NCI-H748 (cell line): Measurements from ENCODE around the gene MT1F.
"Not testable (repeated sequence)": the region's sequence is repeated elsewhere in the genome, so short reads cannot be mapped to it uniquely, and the experiment has no call there.

ENCODE experiments used
- DNase-seq: peaks from one replicate; lab custom pipeline; 2025; ENCODE audit not compliant: unreplicated experiment; lab: John Stamatoyannopoulos, UW

The MT1F gene

DNA sequence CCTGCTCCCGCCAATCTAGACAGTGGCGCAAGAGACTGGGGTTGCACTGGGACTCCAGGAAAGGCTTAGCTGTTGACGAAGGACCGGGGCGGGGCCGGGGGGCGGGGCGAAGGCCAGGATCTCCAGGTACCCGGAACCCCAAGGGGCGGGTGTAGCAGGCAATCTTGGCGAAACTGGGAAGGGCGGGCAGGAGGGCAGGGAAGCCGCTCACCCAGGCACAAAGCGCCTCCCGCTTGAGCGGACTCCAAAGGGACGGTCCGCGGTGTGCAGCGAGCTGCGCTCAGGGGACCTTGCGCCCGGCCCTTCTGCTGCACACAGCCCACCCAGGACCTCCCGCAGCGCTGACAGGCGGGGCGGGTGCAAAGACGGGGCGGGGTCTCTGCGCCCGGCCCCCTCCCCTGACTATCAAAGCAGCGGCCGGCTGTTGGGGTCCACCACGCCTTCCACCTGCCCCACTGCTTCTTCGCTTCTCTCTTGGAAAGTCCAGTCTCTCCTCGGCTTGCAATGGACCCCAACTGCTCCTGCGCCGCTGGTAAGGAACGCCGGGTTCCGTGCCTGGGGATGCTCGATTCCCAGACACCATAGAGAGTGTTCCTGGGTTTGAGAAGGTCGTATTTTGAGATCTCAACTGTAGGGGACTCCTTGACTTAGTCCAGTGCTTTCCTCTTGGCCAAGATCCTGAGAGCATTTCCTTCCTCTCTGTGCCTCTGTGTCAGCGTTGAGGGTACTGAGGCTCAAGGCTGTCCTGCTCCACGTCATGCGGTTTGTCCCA, at the start of gene MT1F:
TSS of gene MT1F (plus strand) at position 405 of the 772 bp plus-strand sequence. CDS start at position 505, 100 bp downstream.
- peak; percentile 69 for DNase-seq

DNA sequence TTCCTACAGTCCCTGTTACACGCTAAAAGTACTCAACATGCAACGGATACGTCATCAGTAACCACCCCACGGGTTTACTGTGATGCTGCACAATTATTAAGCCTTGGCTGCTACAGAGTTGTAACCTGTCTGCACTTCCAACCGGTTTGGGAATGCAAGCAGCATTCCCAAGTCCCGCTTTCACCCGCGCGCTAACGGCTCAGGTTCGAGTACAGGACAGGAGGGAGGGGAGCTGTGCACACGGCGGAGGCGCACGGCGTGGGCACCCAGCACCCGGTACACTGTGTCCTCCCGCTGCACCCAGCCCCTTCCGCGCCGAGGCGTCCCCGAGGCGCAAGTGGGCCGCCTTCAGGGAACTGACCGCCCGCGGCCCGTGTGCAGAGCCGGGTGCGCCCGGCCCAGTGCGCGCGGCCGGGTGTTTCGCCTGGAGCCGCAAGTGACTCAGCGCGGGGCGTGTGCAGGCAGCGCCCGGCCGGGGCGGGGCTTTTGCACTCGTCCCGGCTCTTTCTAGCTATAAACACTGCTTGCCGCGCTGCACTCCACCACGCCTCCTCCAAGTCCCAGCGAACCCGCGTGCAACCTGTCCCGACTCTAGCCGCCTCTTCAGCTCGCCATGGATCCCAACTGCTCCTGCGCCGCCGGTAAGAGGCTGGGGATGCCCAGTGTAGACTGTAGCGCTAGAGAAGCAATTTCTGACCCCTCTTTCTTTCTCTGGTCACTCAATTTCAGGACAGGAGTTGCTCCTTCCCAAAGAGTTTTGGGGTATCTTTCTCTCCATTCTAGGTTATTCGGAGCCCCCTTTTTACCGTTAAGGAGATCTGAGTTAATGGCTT, 49.5 kb upstream of the MT1F start, which contains the start of gene MT2A:
TSS of gene MT2A (plus strand) at position 542 of the 833 bp plus-strand sequence. CDS start at position 614, 72 bp downstream.
- peak; percentile 92 for DNase-seq

DNA sequence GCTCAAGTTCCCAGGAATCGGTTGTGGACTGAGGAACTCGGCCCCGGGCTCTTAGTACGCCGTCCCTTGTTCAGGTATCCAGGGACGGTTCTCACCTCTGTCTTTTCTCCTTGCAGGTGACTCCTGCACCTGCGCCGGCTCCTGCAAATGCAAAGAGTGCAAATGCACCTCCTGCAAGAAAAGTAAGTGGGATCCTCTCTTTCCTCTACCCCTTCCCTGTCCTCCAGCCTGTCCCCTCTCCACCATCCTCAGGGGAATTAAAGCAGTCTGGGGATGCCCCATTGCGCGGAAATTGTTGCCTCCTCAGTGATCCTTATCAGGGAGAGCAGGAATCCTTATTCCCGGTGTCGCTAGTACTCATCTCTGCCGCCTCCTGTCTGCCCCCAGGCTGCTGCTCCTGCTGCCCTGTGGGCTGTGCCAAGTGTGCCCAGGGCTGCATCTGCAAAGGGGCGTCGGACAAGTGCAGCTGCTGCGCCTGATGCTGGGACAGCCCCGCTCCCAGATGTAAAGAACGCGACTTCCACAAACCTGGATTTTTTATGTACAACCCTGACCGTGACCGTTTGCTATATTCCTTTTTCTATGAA, 48.8 kb upstream of the MT1F start:
- peak; percentile 31 for DNase-seq

DNA sequence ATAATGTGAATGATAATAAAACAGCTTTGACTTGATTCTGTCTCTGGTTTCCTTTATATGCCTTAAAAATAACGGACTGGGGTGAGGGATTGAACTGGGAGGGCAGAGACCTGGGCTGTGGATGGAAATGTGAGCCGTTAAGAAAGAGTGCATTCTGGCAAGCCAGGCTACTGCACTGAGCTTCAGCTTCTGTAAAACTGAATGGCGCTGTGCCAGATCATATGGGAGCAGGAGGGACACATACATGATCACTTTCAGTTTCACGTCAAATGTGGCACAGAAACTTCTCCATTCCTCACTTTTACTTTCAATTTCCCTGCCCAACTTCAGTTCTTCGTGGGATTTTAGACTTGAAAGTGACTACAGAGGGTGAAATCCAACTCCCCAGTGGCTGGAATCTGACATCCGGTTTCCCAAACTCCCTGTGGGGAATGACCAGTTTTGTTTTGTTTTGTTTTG, 48.3 kb upstream of the MT1F start:
- DNase-seq = peak; percentile 48

DNA sequence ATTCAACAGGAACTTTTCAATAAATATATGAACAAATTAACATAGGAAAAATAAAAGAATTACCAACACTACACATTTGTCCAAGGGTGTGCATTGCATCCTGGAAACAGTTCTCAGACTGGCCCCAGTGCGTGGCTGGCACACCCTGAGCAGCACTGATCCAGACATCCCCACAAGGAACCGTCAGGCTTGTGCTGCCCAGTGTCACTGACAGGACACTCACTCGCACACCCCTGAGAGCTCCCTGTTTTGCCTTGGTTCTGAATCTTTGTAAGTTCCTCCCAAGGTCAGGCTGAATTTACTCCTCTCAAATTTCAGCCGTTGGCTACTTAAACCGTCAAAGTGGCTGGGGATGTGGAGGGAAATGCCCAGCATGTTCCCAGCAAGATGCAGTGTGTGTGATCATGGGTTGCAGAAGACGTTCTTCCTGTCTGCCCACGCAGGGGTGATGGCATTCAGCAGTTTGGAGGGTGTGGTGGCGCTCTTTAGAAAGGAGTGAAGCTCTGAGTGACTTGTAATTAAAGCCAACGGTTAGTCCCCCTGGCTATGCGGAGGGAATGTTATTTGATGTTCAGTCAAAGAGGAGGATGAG, 47.6 kb upstream of the MT1F start:
- peak; percentile 41 for DNase-seq

DNA sequence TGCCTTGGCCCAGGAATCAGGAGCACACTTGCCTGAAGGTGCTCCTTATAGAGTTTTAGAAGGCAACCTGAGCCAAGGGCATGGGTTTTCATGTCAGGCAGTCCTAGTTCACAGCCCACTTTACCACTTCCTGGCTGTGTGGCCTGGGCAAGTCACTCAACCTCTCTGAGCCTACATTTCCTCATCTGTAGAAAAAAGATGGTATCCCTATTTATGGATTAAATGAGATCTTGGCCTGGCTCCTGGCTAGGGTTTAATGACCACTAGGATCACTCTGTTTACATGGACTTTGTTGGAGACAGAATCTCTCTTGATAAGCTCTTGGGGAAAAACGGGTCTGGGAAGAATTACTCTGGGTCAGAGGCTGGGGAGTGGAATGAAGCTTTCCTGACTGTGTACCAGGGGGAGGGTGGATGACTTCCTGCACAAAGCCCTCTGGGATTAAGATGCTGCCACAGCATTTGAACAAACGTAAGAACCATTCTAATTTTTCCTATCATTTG, 47.1 kb upstream of the MT1F start:
- DNase-seq = no peak

DNA sequence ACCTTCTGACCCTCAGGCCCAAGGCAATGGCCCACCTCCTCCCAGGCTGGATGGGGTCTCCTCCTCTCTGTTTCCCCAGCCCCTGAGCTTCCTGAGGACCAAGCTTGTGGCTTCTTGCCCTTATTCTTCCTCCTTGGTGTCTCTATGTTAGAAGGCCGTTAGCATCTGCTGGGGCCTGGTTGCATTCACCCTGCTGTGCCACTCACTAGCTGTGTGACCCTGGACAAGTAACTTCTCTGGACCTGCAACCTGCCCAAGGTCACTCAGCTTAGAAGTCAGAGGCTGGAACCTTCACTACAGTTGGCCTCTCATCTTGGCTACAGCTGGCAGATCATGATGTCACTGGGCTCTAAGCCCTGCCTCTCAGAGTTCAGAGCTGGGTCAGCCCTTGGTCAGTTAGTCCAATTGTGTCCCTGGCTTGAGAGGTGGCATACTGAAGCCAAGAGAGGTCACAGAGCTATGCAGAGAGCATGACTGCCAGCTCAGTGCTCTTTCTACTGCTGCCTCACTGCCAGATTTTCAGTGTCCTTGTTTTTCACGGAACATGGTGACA, 46.4 kb upstream of the MT1F start:
- no peak for DNase-seq

DNA sequence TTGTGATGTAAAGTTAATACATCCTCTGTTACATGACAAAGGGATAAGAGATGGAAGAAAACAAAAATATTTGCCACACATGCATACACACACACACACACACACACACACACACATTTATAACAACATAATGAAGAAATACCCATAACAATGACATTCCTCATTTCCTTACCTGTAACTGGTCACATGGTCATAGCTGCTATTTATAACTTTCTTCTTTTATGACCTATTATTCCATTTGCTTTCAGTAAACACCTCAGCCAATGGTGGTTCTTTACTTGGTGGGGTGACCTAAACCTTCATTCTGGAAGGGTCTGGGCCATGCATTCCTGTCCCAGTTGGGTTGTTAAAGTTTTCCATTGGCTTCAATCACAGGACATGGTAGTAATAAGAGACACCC, 44.1 kb upstream of the MT1F start:
- DNase-seq = no peak

DNA sequence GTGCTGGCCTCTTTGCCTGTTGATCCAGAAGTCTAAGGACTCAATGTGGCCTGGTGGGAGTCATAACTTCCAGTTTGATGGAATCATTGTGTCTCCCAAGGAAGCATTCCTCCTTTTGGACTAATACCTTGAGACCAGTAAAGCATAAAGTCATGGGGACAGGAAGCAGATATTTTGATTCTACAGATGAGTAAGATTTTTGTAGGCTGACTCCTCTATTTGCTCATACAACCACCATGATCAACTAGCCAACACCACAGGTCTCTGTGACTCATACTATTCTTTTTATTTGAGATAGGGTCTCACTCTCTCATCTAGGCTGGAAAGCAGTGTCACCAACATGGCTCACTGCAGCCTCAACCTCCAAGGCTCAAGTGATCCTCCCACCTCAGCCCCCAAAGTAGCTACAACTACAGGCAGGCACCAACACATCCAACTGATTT, 43.2 kb upstream of the MT1F start:
- no peak for DNase-seq

DNA sequence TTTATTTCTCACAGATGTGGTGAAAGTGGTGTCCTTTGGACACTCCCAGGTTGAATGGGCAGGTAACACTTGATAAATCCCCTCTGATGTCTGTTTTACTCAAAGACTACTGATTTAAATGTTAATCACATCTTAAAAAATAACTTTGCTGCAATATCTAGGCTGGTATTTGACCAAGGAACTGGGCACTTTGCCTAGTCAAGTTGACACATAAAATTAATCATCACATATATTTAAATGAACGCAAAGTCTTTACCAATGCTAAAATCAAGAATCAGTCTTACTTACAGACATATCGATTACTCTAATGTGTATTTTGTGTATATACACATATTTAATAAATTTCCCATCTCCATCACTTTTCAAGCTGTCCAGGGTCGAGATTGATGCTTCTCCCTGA, 42.4 kb upstream of the MT1F start:
- DNase-seq = no peak

DNA sequence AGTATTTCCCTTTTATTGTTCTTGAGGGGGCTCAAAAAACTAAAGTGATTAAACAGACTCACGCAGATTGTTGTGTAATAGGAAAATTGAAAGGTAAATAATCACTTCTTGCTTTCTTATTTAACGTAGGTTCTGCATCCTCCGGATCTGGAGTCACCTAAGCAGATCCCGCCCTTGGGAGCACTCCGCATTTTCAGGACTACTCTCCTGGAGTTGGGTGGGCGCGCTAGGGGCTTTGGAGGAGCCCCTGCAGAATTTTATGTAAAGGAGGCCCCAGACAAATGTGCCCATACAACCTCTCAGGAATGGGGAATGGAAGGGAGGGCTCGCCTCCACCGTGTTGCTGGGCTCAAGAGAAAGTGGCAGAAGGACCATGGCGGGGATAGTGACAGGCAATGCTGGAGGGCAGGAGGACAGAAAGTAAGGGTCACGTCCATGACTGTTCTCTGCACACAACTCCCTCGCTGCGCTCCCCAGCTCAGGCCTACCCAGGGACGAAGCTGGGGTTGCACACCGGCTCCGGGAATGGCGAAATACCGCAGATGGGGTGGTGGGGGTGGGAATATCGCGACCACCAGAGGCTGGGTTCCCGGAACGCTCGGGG, 41.0 kb upstream of the MT1F start:
- no peak for DNase-seq

DNA sequence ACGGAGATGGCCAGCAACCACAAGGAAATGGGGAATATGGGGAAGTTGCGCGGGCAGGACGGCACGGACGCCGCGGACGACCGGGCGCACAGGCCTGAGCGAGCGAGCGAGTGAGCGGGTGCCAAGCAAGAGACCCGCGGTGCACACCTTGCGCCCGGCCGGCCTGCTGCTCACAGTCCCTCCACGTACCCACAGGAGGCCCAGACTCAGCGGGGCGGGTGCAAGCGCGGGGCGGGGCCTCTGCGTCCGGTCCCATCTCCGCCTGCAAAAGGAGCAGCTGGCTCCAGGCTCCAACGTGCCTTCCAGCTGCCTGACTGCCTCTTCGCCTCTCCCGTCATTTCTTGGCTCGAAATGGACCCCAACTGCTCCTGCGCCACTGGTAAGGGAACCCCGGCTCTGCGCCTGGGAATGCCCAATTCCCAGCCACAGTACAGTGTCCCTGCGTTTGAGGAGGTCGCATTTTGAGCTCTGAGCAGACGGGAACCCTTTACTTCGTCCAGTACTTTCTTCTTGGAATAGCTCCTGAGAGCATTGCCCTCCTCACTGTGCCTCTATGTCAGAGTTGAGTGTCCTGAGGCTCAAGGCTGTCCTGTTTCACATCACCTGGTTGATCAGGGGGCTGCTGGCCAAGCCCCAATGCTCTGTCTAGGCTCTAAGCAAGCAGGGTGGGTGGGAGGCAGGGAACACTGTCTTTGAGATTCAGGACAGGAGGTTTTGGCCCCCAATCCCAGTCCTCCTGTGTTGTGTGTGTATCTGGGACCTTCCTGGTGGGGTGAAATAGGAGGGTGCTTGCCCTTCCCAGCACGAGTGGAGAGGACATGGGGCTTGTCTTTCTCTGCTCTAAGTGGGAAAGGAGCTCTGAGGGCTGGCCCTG, 40.3 kb upstream of the MT1F start:
- DNase-seq = no peak

DNA sequence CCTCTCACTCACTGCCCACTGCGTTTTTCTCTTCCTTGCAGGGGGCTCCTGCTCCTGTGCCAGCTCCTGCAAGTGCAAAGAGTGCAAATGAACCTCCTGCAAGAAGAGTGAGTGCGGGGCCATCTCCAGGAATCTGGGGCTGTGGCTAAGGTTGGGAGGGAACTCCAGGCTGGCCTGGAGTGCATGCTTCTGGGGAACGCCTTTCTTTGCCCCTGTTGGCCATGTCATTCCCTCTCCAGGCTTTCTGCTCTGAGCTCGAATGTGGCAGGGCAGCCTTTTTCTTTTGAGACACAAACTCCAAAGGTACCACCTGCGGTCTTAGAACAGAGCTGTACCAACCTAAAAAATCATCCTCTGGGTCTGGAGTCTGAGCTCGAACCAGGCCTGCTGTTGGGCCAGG, 39.6 kb upstream of the MT1F start:
- DNase-seq = no peak

DNA sequence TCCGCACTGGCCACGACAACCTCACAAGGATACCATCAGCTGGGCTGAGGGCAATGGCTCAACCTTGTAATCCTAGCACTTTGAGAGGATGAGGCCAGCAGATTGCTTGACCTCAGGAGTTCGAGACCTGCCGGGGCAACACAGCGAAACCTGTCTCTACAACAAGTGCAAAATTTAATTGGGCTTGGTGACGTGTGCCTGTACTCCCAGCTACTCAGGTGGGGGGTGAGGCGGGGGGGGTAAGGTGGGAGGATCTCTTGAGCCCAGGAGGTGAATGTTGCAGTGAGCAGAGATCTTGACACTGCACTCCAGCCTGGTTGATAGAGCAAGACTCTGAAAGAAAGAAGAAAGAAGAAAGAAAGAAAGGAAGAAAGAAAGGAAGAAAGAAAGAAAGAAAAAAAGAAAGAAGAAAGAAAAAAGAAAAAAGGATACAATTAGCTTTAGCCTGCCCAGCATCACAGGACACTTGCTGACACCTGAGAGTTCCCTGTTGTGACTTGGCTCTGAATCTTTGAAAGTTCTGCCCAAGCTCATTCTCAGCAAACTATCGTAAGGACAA, 37.3 kb upstream of the MT1F start:
- no peak for DNase-seq

DNA sequence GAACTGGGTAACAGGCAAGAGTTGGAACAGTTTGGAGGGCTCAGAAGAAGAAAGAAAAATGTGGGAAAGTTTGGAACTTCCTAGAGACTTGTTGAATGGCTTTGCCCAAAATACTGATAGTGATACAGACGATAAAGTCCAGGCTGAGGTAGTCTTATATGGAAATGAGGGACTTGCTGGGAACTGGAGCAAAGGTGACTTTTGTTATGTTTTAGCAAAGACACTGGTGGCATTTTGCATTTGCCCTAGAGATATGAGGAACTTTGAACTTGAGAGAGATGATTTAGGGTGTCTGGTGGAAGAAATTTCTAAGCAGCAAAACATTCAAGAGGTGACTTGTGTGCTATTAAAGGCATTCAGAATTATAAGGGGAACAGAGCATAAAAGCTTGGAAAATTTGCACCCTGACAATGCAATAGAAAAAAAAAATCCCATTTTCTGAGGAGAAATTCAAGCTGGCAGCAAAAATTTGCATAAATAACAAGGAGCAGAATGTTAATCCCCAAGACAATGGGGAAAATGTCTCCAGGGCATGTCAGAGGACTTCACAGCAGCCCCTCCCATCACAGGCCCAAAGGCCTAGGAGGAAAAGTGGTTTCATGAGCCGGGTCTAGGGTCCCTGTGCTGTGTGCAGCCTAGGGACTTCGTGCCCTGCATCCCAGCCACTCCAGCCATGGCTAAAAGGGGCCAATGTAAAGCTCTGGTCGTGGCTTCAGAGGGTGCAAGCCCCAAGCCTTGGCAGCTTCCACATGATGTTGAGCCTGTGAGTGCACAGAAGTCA, 35.9 kb upstream of the MT1F start:
- not testable (repeated sequence) for DNase-seq

DNA sequence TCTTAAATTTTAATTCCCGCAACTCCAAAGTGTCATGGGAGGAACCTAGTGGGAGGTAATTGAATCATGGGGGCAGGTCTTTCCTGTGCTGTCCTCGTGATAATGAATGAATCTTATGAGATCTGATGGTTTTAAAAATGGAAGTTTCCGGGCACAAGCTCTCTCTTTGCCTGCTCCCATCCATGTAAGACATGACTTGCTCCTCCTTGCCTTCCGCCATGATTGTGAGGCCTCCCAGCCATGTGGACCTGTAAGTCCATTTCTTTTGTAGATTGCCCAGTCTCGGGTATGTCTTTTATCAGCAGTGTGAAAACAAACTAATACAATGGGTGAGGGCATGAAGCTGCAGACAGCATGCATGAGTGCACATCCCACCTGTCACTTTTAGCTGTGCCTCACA, 34.6 kb upstream of the MT1F start:
- not testable (repeated sequence) for DNase-seq

DNA sequence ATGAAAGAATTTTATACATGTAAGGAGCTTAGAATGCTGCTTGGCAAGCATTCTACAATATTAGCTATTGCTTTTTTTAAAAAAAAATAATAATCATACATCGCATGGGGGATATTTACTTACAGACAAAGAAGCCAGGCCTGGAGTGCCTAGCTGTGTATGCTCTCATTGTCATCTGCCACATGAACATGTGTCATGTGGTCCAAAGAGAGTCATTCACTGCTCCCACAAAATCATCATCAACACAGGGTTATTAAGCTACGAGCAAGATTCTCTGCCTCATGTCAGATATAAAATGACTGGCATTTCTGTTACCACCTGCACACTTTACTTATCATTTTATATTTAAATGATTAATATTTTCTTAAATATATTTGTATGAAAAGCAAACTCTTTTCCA, 34.1 kb upstream of the MT1F start:
- DNase-seq = no peak
